Tibial artery (tissue), 4 donors: ENCODE measurements around the gene TSPAN1.

Source experiments
- DNase-seq, 2 donors: peaks; one replicate each; pipeline ENCODE4 v3.0.0-alpha.2; 2019
- H3K27ac ChIP-seq, 2 donors: fragments of 200-600 bp; sonication (generic) in 1 of 2; 1 replicate in 1 of 2; 2 replicates in 1 of 2; pipeline ENCODE4 v1.5.1; 2018 to 2019; ENCODE audit warnings: mild to moderate bottlenecking in 1 of 2
- H3K27me3 ChIP-seq, 2 donors: fragments of 200-600 bp; sonication (generic) in 1 of 2; one replicate each; pipeline versions ENCODE4 v1.5.1 to v1.6.0; 2016 to 2019
- H3K36me3 ChIP-seq, 3 donors: fragments of 200-600 bp; sonication (generic) in 2 of 3; one replicate each; pipeline ENCODE4 v1.5.1; 2016 to 2019; ENCODE audit warnings: mild to moderate bottlenecking in 2 of 3
- H3K4me1 ChIP-seq, 4 donors: fragments of 200-600 bp; sonication (generic) in 2 of 4; 1 replicate in 3 of 4; 2 replicates in 1 of 4; pipeline ENCODE4 v1.5.1; 2016 to 2019
- H3K4me3 ChIP-seq, 2 donors: fragments of 200-600 bp; sonication (generic) in 1 of 2; 1 replicate in 1 of 2; 2 replicates in 1 of 2; pipeline ENCODE4 v1.5.1; 2018 to 2019; ENCODE audit warnings: mild to moderate bottlenecking in 2 of 2
- H3K9me3 ChIP-seq, 3 donors: fragments of 200-600 bp; sonication (generic) in 1 of 3; one replicate each; pipeline ENCODE4 v1.5.1; 2016 to 2019
- CTCF ChIP-seq, 2 experiments: fragments of 200-600 bp in 1 of 2; fragments of 450-650 bp in 1 of 2; IDR thresholded peaks; one replicate each; pipeline ENCODE4 v1.5.1; 2017 to 2019; ENCODE audit warnings: antibody characterized with exemption in 2 of 2, mild to moderate bottlenecking in 1 of 2, moderate library complexity in 1 of 2
- intact Hi-C: fragments of 100-400 bp; cut with DNase I; formaldehyde crosslinking; loops from one replicate; pipeline ENCODE4 v1.15.0; 2023; ENCODE audit warnings: low total_unique reads

The TSPAN1 gene

GRCh38 chr1:46191033-46191701, 16.3 kb downstream of the TSPAN1 start:
- Histone ChIP-seq H3K36me3 (peaks cover 22 to 94% (median 55%) of the 10 kb centered on the region in 3 donors), H3K27me3 (no peaks in the 10 kb centered on the region), H3K27ac (peak overlapping the region in 1 of 2 donors; percentile 41), H3K4me3 (no peak overlapping the region), H3K4me1 (peaks cover 0 to 10% (median 4%) of the 10 kb centered on the region in 4 donors), H3K9me3 (no peaks in the 10 kb centered on the region)
- DNase-seq, result no peak
- intact Hi-C loops, result no loop called here
- TF ChIP-seq CTCF (IDR thresholded peaks at IDR 0.05), result no peak

GRCh38 chr1:46192171-46192570, 17.3 kb downstream of the TSPAN1 start:
- H3K27ac ChIP-seq, result no peak overlapping the region
- intact Hi-C loops, result no loop called here
- no peaks in the 10 kb centered on the region for H3K9me3 ChIP-seq
- H3K27me3 ChIP-seq, result no peaks in the 10 kb centered on the region
- H3K4me3 ChIP-seq, result no peak overlapping the region
- H3K36me3 ChIP-seq, result peaks cover 22 to 96% (median 57%) of the 10 kb centered on the region in 3 donors
- peaks cover 0 to 19% (median 12%) of the 10 kb centered on the region in 4 donors for H3K4me1 ChIP-seq
- DNase-seq, result no peak
- no peak for TF ChIP-seq CTCF (IDR thresholded peaks at IDR 0.05)

- DNase-seq, result no peak
- H3K36me3 ChIP-seq, result peaks cover 22 to 85% (median 51%) of the 10 kb centered on the region in 3 donors
- intact Hi-C loops, result no loop called here
Observed at GRCh38 chr1:46193285-46193684, 18.4 kb downstream of the TSPAN1 start.

GRCh38 chr1:46193984-46194570, 19.2 kb downstream of the TSPAN1 start:
- no peak for TF ChIP-seq CTCF (IDR thresholded peaks at IDR 0.05)
- Histone ChIP-seq H3K4me1 (peaks cover 0 to 32% (median 23%) of the 10 kb centered on the region in 4 donors), H3K36me3 (peaks cover 21 to 77% (median 51%) of the 10 kb centered on the region in 3 donors), H3K4me3 (no peak overlapping the region), H3K9me3 (no peaks in the 10 kb centered on the region), H3K27me3 (no peaks in the 10 kb centered on the region), H3K27ac (no peak overlapping the region)
- intact Hi-C loops, result no loop called here
- DNase-seq, result no peak

More at GRCh38 chr1:46193285-46193684, 18.4 kb downstream of the TSPAN1 start:
- no peak for TF ChIP-seq CTCF (IDR thresholded peaks at IDR 0.05)
- Histone ChIP-seq H3K4me3 (no peak overlapping the region), H3K4me1 (peaks cover 0 to 26% (median 18%) of the 10 kb centered on the region in 4 donors), H3K27me3 (no peaks in the 10 kb centered on the region), H3K27ac (no peak overlapping the region), H3K9me3 (no peaks in the 10 kb centered on the region)

GRCh38 chr1:46194641-46195193, 19.8 kb downstream of the TSPAN1 start:
- H3K9me3 ChIP-seq, result no peaks in the 10 kb centered on the region
- intact Hi-C loops, result no loop called here
- H3K27me3 ChIP-seq, result no peaks in the 10 kb centered on the region
- H3K36me3 ChIP-seq, result peaks cover 15 to 71% (median 51%) of the 10 kb centered on the region in 3 donors
- H3K4me1 ChIP-seq, result peaks cover 0 to 35% (median 25%) of the 10 kb centered on the region in 4 donors
- no peak overlapping the region for H3K4me3 ChIP-seq
- DNase-seq, result no peak
- no peak for TF ChIP-seq CTCF (IDR thresholded peaks at IDR 0.05)
- no peak overlapping the region for H3K27ac ChIP-seq
